HepG2 (cell line): ENCODE measurements around the gene RNU7-1. TPM values are rescaled to one million over a fixed set of nuclear protein-coding genes. Genes with fewer than 3 reads are reported as not detected.
A peak's percentile ranks its signal among the peaks of the same experiment; 100 is the strongest.

ENCODE experiments used
- MAX ChIP-seq: IDR thresholded peaks from 2 replicates; pipeline ENCODE4 v1.6.1; 2012; ENCODE audit warnings: inconsistent platforms
- MYPOP ChIP-seq: sonication (generic); formaldehyde crosslinking; IDR thresholded peaks from 2 replicates; pipeline ENCODE4 v1.8.1; 2023; ENCODE audit warnings: mild to moderate bottlenecking, moderate library complexity, missing genetic modification reagents
- NCOA1 ChIP-seq: sonication (generic); formaldehyde crosslinking; IDR thresholded peaks from 2 replicates; pipeline ENCODE4 v1.9.0; 2021; ENCODE audit warnings: missing genetic modification reagents
- PATZ1 ChIP-seq: sonication (generic); formaldehyde crosslinking; IDR thresholded peaks from 2 replicates; pipeline ENCODE4 v1.4.0; 2020; ENCODE audit warnings: missing genetic modification reagents
- PRMT3 ChIP-seq: sonication (generic); formaldehyde crosslinking; IDR thresholded peaks from 2 replicates; pipeline ENCODE4 v1.8.1; 2022; ENCODE audit warnings: low read depth, mild to moderate bottlenecking, moderate library complexity, missing genetic modification reagents, borderline replicate concordance
- RFX5 ChIP-seq: IDR thresholded peaks from 2 replicates; pipeline ENCODE4 v1.6.1; 2011; ENCODE audit warnings: low read depth, low read length, improper control_type of control experiment
- TBL1XR1 ChIP-seq: fragments of 150-350 bp; IDR thresholded peaks from 2 replicates; pipeline ENCODE4 v1.6.1; 2014; ENCODE audit warnings: borderline replicate concordance, low read length; ENCODE audit not compliant: partially characterized antibody
- ZMYM4 ChIP-seq: sonication (generic); formaldehyde crosslinking; IDR thresholded peaks from 2 replicates; pipeline ENCODE4 v1.8.1; 2023; ENCODE audit warnings: mild to moderate bottlenecking, missing genetic modification reagents
- ZNF124 ChIP-seq: sonication (generic); formaldehyde crosslinking; IDR thresholded peaks from 2 replicates; pipeline ENCODE4 v1.4.0; 2020; ENCODE audit warnings: missing genetic modification reagents
- ZNF331 ChIP-seq: sonication (generic); formaldehyde crosslinking; IDR thresholded peaks from 2 replicates; pipeline ENCODE4 v1.4.0; 2020; ENCODE audit warnings: missing genetic modification reagents
- ZNF503 ChIP-seq: sonication (generic); formaldehyde crosslinking; IDR thresholded peaks from 2 replicates; pipeline ENCODE4 v1.4.0; 2020; ENCODE audit warnings: missing genetic modification reagents
- ZNF510 ChIP-seq: sonication (generic); formaldehyde crosslinking; IDR thresholded peaks from 2 replicates; pipeline ENCODE4 v1.4.0; 2020; ENCODE audit warnings: low read depth, mild to moderate bottlenecking, missing genetic modification reagents
- polyA plus RNA-seq, 8 experiments: library from polyadenylated mRNA; depleted of rRNA in 3 of 8; stranded (reverse) in 7 of 8; unstranded in 1 of 8; fragments of >200 nt; fragmentation: Illumina TruSeq in 4 of 8; extraction: Trizol in 4 of 8; gene quantifications; 2 replicates each; pipeline versions ENCODE4 v1.2.1 to v1.2.3, GENCODE V29; 2011 to 2016; ENCODE audit warnings: low read depth in 4 of 8, missing spikeins in 1 of 8, mixed read lengths in 1 of 8; ENCODE audit not compliant: insufficient read depth in 1 of 8
- total RNA-seq, 5 experiments: library from RNA; depleted of rRNA; stranded (reverse); fragments of >200 nt; fragmentation: Illumina TruSeq; extraction: Trizol; gene quantifications; 2 replicates each; pipeline ENCODE4 v1.2.3, GENCODE V29; 2016; ENCODE audit warnings: low read depth in 1 of 5
- TF ChIP-seq, protein P1 (sequence below): sonication (generic); formaldehyde crosslinking; IDR thresholded peaks from 2 replicates; pipeline ENCODE4 v1.4.0; 2020; ENCODE audit warnings: missing genetic modification reagents
- TF ChIP-seq, protein P2 (sequence below): IDR thresholded peaks from 2 replicates; pipeline ENCODE4 v1.6.1; 2016; ENCODE audit warnings: missing compliant biosample characterization, missing genetic modification reagents, borderline replicate concordance

Gene RNU7-1
- total and polyA plus RNA-seq, 2 of the 13 experiments (the other 11 are each of a cell fraction or from before 2014, with no cell fraction given) = not detected

GRCh38 chr12:6946033-6946919 is 2.7 kb downstream of the RNU7-1 start (continued):
- TF ChIP-seq, protein P1, sequence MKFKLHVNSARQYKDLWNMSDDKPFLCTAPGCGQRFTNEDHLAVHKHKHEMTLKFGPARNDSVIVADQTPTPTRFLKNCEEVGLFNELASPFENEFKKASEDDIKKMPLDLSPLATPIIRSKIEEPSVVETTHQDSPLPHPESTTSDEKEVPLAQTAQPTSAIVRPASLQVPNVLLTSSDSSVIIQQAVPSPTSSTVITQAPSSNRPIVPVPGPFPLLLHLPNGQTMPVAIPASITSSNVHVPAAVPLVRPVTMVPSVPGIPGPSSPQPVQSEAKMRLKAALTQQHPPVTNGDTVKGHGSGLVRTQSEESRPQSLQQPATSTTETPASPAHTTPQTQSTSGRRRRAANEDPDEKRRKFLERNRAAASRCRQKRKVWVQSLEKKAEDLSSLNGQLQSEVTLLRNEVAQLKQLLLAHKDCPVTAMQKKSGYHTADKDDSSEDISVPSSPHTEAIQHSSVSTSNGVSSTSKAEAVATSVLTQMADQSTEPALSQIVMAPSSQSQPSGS (CRISPR knock-in tag) = peak; percentile 54; the same call in 1 of the 2 replicates
- 0 out of 2 replicates have a peak, but pooled peaks have one; percentile 14 for TF ChIP-seq NCOA1 (CRISPR knock-in tag)
- TF ChIP-seq ZMYM4 (CRISPR knock-in tag) = no peak
- TF ChIP-seq TBL1XR1 = no peak
- no peak for TF ChIP-seq ZNF503
- TF ChIP-seq, protein P2, sequence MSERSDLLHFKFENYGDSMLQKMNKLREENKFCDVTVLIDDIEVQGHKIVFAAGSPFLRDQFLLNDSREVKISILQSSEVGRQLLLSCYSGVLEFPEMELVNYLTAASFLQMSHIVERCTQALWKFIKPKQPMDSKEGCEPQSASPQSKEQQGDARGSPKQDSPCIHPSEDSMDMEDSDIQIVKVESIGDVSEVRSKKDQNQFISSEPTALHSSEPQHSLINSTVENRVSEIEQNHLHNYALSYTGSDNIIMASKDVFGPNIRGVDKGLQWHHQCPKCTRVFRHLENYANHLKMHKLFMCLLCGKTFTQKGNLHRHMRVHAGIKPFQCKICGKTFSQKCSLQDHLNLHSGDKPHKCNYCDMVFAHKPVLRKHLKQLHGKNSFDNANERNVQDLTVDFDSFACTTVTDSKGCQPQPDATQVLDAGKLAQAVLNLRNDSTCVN (CRISPR knock-in tag) = peak; percentile 59; the same call in 1 of the 2 replicates
- no peak for TF ChIP-seq ZNF510 (CRISPR knock-in tag)
- no peak for TF ChIP-seq ZNF124 (CRISPR knock-in tag)
- peak; percentile 70 for TF ChIP-seq ZNF331 (CRISPR knock-in tag)
- peak; percentile 80 for TF ChIP-seq RFX5
- no peak for TF ChIP-seq PATZ1 (CRISPR knock-in tag)
- TF ChIP-seq MYPOP (CRISPR knock-in tag) = peak; percentile 70; the same call in 1 of the 2 replicates
- TF ChIP-seq MAX = peak; percentile 46; the same call in 1 of the 2 replicates
- TF ChIP-seq PRMT3 (CRISPR knock-in tag) = no peak
